ENCODE data around the gene WWOX.
"Not testable (repeated sequence)": the region's sequence is repeated elsewhere in the genome, so short reads cannot be mapped to it uniquely, and the experiment has no call there.

The WWOX gene

GRCh38 chr16:78583441-78583840, 484.0 kb downstream of the WWOX start:
- DNase-seq (no peak), ATAC-seq (no peak)

GRCh38 chr16:78584213-78584860, 484.9 kb downstream of the WWOX start:
- DNase-seq: no peak
- ATAC-seq: no peak

DNA sequence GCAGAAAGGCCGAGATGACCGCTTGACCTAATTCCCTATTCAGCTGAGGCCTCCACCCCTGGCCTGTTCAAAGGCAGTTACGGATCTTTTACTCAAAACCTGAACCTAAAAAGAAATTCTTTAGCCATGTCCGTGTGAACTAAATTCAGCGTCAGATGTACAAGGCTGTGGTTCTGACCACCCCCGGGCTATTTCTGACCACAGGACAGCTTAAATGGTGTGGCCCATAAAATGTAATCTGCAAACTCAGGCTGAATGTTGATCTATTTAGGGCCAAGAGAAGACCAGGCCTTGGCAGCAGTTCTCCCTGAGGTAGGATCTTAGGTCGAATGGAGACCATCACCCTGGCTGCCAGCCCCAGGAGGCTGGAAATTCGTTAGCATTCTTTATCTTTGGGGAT, 485.5 kb downstream of the WWOX start:
- DNase-seq (no peak), ATAC-seq (no peak)

DNA sequence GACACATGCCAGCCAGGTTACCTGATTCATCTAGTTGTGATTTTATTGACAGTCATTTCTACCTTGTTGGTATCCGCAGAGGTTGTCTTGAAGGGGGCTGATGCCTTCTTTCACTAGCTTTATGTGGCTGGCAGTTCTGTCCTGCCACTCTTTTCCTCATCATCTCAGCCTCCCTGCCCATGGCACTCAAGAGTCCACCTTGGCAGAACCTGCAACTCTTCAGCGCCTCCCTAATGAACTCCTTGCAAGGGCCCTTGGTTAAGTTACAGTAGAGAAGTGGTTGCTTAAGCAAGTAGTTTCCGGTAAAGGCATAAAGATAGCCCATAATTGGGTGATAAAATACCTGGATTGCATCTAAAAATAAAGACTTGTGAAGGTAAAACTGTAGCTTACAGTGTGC, 489.9 kb downstream of the WWOX start:
- DNase-seq (no peak), ATAC-seq (no peak)

DNA sequence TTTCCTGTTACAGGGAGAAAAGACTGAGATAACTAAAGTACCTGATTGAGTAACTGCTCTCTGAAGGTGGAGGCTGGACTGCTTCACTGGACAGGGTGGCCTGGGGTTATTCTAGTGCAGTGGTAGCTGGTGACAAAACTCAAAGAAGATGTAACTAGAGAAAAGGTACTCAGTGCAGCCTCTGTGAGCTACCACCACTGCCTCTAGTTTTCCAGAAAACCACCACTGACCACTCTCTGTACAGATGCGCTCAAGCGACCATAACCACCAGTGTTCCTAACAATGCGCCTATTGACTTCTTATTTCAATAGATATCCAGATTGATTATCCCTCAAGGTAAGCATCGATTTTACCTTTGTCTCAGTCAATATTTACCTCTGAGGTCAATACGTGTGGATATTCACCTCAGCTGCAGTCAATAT, 492.2 kb downstream of the WWOX start:
- ATAC-seq: no peak

DNA sequence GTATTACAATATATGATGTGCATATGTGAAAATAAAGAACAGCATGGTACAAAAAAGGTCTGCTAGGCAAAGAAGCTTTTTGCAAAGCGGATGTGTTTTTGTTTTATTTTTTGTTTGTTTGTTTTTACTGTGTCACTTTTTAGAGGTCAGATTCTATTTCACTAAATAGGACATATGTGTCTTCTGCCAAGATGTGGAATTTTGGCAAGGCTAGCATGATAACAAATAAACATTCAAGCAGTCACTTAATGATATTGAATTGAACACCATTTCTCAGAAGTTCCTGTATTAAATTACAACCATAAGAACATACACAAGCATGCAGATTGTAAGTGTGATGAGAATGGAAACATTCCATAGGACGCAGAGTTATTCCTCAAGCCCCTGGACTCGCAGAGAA, 492.7 kb downstream of the WWOX start:
- no peak for DNase-seq
- ATAC-seq: no peak

More for the DNA sequence above, 492.2 kb downstream of the WWOX start:
- no peak for DNase-seq

- DNase-seq: no peak
- ATAC-seq: no peak
Observed at GRCh38 chr16:78593352-78593751, 493.9 kb downstream of the WWOX start.

- no peak for DNase-seq
- no peak for ATAC-seq
Observed at GRCh38 chr16:78594191-78594590, 494.7 kb downstream of the WWOX start.

GRCh38 chr16:78596348-78596995, 497.0 kb downstream of the WWOX start:
- ATAC-seq (no peak), DNase-seq (no peak)

- DNase-seq (no peak), ATAC-seq (no peak)
Observed at GRCh38 chr16:78596996-78597422, 497.6 kb downstream of the WWOX start.

- ATAC-seq (no peak), DNase-seq (no peak)
Observed at GRCh38 chr16:78597809-78598570, 498.5 kb downstream of the WWOX start.

DNA sequence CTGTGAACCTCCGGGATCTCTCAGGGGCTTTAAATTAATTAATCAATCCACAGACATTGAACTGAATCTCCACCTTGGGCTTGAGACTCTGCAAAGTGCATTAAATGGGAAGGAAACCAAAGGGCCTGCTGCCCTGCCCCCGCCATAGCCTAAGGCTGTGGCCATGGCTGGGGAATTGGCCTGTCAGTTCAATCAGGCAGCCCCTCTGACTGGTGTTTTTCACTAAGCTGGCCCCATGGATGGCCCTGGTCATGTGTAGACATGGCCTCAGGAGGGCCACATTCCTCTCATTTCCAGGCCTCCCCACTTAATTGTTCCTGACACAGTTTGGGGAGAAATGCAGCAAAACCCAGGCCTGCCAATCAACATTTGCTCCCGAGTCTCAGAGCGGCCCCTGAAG, 499.8 kb downstream of the WWOX start:
- no peak for DNase-seq
- ATAC-seq: no peak

DNA sequence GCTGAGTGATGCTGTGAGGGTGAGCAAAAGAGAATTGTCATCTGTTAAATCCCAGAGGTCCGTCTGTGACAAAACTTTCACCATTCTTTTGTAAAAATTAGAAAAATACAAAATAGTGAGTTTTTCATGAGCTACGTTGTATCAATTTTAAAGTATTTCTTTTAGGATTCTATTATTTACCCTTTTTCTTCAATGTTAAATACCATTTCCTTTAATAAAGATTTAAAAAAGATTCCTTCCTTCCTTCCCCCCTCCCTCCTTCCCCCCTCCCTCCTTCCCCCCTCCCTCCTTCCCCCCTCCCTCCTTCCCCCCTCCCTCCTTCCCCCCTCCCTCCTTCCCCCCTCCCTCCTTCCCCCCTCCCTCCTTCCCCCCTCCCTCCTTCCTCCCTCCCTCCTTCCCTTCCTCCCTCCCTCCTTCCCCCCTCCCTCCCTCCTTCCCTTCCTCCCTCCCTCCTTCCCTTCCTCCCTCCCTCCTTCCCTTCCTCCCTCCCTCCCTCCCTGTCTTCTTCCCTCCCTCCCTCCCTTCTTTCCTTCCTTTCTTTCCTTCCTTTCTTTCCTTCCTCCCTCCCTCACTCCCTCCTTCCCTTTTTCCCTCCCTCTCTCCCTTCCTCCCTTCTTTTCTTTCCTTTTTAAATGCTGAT, 505.1 kb downstream of the WWOX start:
- ATAC-seq, DNase-seq: not testable (repeated sequence)

- no peak for ATAC-seq
- DNase-seq: no peak
Observed at GRCh38 chr16:78605548-78606101, 506.2 kb downstream of the WWOX start.

DNA sequence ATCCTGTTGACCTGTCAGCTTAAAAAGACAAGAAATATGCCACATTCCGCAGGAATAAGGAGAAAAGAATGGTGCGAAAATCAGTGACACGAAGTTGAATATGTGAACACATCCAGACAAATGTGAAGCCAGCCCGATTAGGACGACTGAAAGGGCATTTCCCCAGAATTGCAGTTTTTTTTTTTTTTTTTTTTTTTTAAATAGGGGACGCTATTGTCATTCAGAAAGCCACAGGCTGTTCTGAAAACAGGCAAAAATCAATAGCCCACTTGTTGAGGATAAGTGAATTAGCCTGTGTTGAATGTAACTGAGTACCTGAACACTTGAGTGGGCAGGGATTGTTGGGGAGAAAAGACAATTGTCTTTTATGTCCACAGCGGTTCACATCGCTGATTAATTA, 507.1 kb downstream of the WWOX start:
- DNase-seq: no peak
- ATAC-seq: no peak

GRCh38 chr16:78607022-78607421, 507.6 kb downstream of the WWOX start:
- ATAC-seq (no peak), DNase-seq (no peak)

DNA sequence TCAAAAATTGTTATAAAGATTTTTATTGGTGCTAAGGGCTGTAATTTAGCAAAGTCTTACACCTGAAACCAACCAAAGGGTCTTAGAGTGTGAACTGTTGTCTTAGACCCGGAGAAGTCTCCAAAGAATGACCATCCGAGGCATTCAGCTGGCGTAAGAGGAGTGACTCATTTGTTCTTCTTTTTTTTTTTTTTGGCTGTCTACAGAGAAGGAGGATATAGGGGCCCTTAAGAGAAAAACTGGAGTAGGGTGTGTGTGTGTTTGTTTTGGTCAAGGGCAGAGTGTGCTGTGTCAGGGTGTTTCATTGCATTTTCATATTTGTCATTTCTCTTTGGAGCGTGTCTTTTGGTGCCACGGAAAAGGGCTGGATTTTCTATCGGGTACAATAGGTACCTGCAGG, 508.0 kb downstream of the WWOX start:
- ATAC-seq (no peak), DNase-seq (no peak)

- no peak for DNase-seq
- ATAC-seq: no peak
Observed at GRCh38 chr16:78608305-78608776, 508.9 kb downstream of the WWOX start.

GRCh38 chr16:78609402-78610274, 510.2 kb downstream of the WWOX start:
- ATAC-seq (no peak), DNase-seq (no peak)

GRCh38 chr16:78611318-78611717, 511.9 kb downstream of the WWOX start:
- no peak for ATAC-seq
- no peak for DNase-seq

DNA sequence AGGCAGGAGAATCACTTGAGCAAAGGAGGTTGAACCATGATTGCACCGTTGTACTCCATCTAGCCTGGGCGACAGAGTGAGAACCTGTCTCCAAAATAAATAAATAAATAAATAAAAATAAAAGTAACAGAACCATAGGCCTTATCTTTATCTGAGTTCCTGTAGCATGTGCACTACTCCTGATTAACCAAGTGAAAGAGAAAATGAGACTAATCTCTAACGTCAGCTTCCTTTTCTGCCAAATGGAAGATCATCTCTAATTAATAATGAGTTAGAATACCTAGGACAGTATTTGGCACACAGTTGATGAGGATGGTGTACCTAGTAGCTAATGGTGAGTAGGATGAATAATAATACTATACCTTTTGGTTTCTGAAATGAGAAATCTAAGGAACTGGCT, 520.4 kb downstream of the WWOX start:
- no peak for ATAC-seq

More for the DNA sequence above, 520.4 kb downstream of the WWOX start:
- no peak for DNase-seq

All from stimulated activated naive CD8-positive, alpha-beta T cell treated with anti-CD3 and anti-CD28 coated beads, Interleukin-15, Interleukin-2, amounts not matched to agents 100 U/mL and 50 U/mL, for 24 hours (primary cell).